Measurements from ENCODE around the gene CEP76. TPM values are rescaled to one million over a fixed set of nuclear protein-coding genes. Genes with fewer than 3 reads are reported as not detected.
A peak's percentile ranks its signal among the peaks of the same experiment; 100 is the strongest.
"Not testable (repeated sequence)": the region's sequence is repeated elsewhere in the genome, so short reads cannot be mapped to it uniquely, and the experiment has no call there.

The CEP76 gene
- total RNA-seq, 1 donor from 2014 or later = 3.7 TPM

DNA sequence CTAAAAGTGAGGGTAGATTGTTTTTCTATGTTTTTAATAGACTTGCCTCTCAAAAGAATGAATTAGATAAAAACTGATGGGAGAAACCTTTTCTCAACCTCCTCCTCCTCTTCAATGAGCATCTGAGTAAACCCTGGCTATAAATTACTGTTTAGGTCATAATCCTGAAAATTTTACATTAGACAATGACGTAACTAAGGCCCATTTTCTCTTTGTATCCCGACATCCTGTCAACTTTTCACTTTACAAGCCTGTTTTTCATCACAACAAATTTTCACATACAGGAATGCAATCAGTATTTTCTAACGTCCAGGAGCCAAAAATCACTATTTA is 46.0 kb downstream of the CEP76 start:
- intact Hi-C loops (cut with micrococcal nuclease) = loop anchor here (10.0 kb wide), 1 partner anchor 122 kb away; no protein-coding TSS in a partner anchor
- DNase-seq (no peak), ATAC-seq (no peak)

DNA sequence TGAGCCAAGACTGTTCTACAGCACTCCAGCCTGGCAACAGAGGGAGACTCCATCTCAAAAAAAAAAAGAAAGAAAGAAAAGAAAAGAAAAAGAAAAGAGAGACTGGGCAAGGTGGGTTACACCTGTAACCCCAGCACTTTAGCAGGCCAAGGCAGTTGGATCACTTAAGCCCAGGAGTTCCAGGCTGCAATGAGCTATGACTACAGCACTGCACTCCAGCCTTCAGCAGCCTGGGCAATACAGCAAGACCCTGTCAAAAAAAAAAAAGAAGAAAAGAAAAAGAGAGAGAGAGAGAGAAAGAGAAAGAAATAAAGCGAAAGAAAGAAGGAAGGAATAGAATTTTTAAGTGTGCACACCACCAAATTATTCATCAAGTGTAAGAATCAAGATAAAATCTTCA is 47.6 kb downstream of the CEP76 start:
- intact Hi-C loops (cut with micrococcal nuclease) = loop anchor here (10.0 kb wide), 1 partner anchor 120 kb away; no protein-coding TSS in a partner anchor
- DNase-seq (no peak), ATAC-seq (no peak)

DNA sequence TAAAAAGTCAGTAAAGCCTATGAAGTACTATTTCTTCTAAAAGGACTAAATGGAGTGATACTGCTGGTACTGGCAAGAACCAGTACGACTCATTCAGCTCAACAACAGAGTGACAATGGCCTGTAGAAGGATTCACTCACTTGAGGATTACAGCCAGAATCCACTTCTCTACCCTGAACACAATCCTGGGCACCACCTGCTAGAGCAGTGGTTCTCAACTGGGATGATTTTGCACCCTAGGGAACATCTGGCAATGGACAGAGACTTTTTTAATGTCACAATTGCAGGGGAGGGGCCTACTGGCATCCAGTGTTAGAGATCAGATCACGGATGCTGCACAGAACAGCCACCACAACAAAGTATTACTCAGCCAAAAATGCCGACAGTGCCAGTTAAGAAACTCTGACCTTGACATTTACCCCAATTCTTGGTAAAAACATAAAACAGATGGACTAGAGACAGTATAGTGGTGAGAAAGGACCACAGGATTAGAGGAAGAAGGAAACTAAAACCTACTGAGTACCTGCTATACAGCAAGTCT is 49.6 kb downstream of the CEP76 start:
- intact Hi-C loops (cut with micrococcal nuclease) = loop anchor here (10.0 kb wide), 1 partner anchor 118 kb away; no protein-coding TSS in a partner anchor
- ATAC-seq = no peak
- no peak for DNase-seq

DNA sequence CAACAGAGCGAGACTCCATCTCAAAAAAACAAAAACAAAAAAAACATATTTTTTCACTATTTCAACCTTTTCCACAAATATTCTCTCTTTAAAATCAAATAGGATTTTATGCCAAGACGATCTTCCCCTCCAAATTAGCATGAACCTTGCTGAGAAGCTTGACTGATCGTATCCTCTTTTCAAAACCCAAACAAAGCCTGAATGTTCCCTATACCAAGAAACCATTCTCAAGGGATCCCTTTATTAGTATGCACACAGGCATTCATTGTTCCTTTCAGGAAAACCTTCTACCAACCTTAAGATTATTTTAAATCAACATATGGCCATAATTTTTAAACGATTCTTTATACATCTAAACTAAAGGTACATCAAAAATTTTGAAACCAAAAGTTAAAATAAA is 50.9 kb downstream of the CEP76 start:
- DNase-seq = no peak
- no peak for ATAC-seq
- intact Hi-C loops (cut with micrococcal nuclease) = loop anchor here (10.0 kb wide), 1 partner anchor 117 kb away; no protein-coding TSS in a partner anchor

DNA sequence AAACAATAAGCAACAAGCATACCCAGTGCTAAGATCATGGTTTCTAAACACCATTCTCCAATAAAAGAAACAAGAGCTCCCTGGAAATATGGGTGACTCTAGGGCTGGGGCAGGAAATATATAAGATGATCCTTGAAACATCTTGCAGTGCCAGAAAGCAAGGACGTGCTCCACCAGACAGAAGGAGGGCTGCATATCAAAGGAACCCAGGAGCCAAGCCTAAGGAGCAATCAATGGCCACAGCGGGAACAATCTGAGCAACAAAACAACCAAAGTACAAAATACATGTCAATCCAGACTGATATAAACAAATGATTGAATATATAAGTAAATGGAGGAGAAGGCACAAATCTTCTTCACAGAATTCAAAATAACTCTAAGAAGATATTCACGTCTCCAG is 54.8 kb downstream of the CEP76 start:
- ATAC-seq (no peak), DNase-seq (no peak)
- intact Hi-C loops (cut with micrococcal nuclease) = loop anchor here (5.0 kb wide), 1 partner anchor 95 kb away; no protein-coding TSS in a partner anchor

DNA sequence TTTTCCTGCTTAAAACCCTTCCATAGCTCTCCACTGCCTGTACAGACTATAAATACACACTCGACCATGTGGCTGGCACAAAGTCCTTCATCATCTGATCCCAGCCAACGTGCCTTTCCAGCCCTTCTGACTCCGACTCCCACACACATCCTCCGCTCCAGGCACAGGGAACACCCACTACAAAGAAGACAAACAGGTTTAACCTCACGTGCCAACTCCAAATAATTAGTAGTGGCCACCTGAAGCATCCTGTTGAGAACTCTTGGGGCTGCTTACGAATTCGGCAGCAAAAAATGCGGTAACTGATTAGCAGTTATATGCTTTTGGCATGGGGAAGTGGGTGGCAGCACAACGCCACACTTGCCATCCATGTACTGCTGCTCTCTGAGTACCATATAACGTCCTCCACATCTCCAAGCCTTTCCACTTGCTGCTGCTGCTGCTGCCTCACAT is 56.7 kb downstream of the CEP76 start:
- intact Hi-C loops (cut with micrococcal nuclease) = loop anchor here (5.0 kb wide), 1 partner anchor 93 kb away; no protein-coding TSS in a partner anchor
- DNase-seq = peak; percentile 59
- peak; percentile 97 for ATAC-seq

DNA sequence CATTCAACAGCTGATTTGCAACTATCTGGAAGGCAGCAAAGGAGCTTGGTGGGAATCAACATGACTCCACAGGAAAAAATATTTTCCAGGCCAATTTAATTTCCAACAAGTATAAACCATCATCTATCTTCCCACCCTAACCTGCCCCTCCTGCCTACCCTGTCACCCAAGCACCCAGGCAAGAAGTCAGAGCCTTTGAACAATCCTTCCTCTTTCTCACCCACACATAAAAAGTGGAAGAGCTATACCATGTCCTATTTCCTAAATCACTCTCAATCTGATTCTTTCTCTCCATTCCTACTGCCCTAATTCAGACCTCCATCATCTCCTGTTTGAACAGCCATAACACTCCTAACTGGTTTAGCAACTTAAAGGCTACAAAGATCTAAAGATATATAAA is 57.3 kb downstream of the CEP76 start:
- ATAC-seq = no peak

DNA sequence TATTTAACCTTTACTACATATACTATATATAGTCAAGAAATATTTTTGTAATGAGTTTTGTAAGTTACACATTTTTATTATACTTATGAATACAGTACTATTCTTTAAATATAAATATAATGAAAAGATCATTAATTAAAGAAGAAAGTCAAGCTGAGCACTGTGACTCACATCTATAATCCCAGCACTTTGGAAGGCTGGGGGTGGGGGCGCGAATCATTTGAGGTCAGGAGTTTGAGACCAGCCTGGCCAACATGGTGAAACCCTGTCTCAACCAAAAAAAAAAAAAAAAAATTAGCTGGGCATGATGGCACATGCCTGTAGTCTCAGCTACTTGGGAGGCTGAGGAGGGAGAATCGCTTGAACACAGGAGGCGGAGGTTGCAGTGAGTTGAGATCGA is 58.8 kb downstream of the CEP76 start:
- ATAC-seq; DNase-seq; intact Hi-C loops (cut with micrococcal nuclease): not testable (repeated sequence)

More for the DNA sequence above, 57.3 kb downstream of the CEP76 start:
- no peak for DNase-seq
- intact Hi-C loops (cut with micrococcal nuclease) = loop anchor here (5.0 kb wide), 1 partner anchor 93 kb away; no protein-coding TSS in a partner anchor

DNA sequence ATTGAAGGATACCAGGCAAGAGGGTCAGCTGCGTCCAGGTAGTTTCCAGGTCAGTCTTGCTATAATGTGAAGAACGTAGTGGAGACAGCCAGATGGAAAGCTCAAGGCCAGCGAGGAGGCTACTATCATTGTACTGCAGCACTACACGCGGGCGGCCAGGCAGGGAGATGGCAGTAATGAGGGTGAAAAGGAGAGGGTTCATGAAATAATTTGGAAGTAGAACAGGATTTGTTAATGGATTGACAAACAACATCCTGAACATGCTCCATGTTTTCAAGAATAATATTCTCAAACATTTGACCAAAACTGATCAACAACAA is 61.7 kb downstream of the CEP76 start:
- ATAC-seq = peak; percentile 33
- intact Hi-C loops (cut with micrococcal nuclease) = no loop called here
- DNase-seq = peak; percentile 36

DNA sequence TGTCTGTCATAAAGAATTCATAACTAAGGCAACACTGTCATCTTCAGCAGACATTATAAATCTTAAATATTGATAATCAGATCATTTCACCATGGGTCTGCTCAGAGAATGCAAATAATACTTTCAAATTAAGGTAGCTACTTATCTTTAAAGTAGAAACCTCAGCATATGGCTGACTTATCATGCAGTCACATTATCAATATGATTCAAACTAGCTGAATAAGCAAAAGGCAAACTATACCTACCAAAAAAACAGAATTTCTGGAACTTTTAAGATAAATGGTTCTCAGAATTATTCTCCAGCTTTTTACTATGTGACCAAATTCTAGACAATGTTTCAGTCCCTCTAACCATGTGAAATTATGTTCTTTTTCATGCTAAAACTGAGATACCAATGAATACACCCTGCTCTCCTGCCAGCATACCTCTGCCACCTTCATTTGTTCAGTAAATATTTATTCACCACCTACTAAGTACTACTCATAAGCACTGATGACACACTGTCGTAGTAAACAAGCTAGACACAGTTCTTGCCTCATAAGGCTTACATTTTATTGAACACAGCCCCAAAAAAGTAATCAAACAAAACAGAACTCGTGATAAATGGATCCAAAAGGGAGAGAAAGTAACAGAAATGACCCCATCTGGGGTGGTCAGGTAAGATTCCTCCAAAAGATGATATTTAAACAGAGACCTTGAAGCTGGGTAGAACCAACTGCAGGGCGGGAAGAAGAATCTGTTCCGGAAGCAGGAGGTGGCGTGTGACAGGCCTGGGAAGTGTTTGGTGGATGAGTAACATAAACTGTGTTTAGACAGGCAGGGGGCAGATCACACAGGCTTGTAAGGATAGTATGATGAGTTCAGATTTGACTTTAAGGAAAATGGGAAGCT is 62.3 kb downstream of the CEP76 start:
- peak; percentile 80 for ATAC-seq
- intact Hi-C loops (cut with micrococcal nuclease) = no loop called here
- DNase-seq = peak; percentile 42

DNA sequence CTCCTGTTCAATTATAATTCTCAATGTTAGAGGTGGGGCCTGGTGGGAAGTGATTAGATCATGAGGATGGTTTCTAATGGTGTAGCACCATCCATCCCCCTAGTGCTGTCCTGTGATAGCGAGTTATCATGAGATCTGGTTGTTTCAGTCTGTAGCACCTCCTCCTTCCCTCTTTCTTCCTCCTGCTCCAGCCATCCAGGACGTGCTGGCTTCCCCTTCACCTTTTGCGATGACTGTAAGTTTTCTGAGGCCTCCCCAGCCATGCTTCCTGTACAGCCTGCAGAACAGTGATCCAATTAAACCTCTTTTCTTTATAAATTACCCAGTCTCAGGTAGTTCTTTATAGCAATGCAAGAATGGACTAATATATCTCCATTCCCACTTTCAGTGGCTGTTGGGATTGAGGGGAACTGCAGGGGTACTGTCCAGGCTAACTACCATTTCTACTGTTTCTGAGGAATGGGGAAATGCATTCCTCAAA is 63.8 kb downstream of the CEP76 start:
- ATAC-seq = no peak

DNA sequence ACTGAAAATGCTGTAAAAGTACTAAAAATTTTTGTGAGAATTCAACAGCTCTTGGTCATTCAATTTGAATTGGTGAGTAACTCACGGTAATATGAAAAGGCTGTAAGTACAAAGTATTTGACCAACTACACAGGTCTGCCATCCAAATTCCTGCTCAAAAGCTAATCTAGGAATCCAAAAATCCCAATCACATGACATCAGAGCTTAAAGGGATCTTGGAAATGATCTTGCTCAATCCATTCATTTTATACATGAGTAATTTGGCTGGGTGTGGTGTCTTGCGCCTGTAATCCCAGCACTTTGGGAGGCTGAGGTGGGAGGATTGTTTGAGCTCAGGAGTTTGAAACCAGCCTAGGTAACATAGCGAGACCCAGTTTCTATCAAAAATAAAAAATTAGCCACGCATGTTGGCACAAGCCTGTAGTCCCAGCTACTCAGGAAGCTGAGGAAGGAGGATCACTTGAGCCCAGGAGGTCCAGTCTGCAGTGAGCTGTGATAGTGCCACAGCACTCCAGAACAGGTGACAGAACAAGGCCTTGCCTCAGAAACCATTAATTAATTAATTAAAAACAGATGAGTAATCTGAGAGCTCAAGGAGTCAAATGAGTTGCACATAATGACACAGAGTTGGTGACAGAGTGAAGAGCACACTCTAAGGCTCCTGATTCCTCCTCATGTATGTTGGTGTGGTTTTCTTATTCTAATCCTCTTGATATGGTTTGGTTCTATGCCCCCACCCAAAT is 64.5 kb downstream of the CEP76 start:
- intact Hi-C loops (cut with micrococcal nuclease) = no loop called here
- ATAC-seq = no peak
- no peak for DNase-seq

More for the DNA sequence above, 63.8 kb downstream of the CEP76 start:
- DNase-seq = no peak
- intact Hi-C loops (cut with micrococcal nuclease) = no loop called here

DNA sequence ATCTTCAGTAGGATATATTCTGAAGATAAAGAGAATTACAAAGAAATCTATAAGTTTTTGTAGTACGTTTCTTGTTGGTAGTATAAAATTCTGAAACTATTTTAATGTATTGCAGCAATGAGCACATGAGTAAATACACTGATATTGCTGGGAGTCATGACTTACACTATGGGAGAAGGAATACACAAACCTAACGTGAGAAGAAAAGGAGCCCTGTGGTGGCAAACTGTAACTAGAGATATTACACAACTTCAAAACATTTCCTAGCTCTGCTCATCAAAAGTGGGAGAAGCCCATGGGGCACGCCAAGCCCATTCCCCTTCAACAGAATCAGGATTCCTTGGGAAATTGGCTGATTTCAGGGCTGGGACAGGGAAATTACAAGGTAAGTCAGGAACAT is 65.1 kb downstream of the CEP76 start:
- intact Hi-C loops (cut with micrococcal nuclease) = no loop called here
- ATAC-seq = no peak

DNA sequence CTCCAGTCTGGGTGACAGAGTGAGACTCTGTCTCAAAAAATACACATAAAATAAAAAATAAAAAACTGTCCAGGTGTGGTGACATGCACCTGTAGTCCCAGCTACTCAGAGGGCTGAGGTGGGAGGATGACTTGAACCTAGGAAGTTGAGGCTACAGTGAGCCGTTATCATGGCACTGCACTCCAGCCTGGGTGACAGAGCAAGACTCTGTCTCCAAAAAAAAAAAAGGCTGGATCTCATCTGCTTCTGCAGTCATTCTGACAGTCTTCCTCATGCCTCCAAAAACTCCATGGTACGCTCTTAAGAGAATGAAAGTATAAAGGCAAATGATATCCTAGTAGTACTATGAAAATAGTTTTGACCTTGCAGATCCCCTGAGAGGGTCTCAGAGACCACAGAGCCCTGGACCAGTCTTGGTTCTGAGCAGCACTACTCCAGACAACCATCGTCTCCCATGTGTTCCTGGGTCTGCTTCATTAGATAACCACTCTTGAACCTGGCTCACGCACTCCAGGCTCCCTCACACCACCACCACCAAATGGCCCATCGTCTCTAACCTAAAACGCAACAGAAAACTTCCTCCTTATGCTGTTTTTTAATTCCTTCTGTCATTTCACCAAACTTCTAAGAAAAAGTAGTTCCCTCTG is 70.6 kb downstream of the CEP76 start:
- no peak for ATAC-seq
- intact Hi-C loops (cut with micrococcal nuclease) = no loop called here

More for the DNA sequence above, 65.1 kb downstream of the CEP76 start:
- no peak for DNase-seq

DNA sequence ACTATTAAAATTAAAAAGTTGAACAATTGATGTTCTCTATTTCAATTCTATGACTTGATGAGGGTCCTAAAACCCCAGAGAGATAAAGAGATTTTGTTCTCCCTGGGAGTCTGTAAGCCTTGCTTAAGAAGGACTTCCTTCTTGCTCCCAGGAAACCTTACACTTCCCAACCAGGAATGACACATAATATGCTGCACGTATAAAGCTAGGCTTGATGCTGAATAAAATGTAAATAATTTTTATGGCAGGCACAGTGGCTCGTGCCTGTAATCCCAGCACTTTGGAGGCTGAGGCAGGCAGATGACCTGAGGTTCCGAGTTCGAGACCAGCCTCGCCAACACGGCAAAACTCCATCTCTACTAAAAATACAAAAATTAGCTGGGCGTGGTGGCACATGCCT is 72.4 kb downstream of the CEP76 start:
- intact Hi-C loops (cut with micrococcal nuclease) = no loop called here
- no peak for ATAC-seq

More for the DNA sequence above, 70.6 kb downstream of the CEP76 start:
- no peak for DNase-seq

DNA sequence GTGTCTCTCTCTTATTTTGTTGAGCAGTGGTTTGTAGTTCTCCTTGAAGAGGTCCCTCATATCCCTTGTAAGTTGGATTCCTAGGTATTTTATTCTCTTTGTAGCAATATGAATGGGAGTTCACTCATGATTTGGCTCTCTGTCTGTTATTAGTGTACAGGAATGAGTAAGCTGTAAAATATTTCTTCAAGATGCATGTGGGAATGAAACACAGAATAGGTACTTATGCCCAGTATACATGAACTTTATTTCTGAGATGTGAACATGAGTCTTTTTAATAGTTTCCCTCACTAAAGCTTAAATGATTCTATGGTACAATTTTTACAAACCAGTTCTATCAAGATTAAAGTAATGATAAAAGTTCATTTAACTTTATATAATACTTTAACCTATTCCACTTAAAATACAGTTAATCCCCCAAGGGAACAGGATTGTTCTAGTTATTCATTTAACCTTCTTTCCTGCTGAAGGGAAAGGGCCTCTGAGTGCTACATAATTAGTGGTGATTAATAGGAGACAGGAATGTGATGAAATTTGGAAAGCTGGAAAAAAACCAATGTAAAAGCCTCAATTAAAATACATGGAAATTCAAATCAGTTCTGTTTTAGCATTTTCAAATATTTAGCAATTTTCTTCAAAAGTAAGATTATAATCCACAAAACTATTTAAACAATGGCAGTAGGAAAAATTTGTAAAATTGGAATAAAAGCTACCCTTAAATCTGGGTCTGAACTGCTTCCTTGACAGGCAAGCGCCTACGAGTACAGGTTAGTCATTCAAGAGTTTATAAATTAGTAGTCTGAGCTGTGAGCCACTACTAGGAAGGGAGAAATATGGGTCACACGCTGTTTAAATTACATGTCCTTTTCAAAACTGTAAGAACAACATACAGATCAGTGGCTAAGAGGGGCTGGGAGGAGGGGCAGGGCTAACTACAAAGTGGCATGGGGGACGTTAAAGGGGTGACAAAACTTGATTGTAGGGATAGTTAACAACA is 73.5 kb downstream of the CEP76 start:
- no peak for ATAC-seq
- no peak for DNase-seq
- intact Hi-C loops (cut with micrococcal nuclease) = no loop called here

More for the DNA sequence above, 72.4 kb downstream of the CEP76 start:
- no peak for DNase-seq

DNA sequence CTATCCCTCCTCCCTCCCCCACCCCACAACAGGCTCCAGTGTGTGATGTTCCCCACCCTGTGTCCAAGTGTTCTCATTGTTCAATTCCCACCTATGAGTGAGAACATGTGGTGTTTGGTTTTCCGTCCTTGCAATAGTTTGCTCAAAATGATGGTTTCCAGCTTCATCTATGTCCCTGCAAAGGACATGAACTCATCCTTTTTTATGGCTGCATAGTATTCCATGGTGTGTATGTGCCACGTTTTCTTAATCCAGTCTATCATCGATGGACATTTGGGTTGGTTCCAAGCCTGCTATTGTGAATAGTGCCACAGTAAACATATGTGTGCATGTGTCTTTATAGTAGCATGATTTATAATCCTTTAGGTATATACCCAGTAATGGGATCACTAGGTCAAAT is 75.3 kb downstream of the CEP76 start:
- intact Hi-C loops (cut with micrococcal nuclease) = not testable (repeated sequence)

DNA sequence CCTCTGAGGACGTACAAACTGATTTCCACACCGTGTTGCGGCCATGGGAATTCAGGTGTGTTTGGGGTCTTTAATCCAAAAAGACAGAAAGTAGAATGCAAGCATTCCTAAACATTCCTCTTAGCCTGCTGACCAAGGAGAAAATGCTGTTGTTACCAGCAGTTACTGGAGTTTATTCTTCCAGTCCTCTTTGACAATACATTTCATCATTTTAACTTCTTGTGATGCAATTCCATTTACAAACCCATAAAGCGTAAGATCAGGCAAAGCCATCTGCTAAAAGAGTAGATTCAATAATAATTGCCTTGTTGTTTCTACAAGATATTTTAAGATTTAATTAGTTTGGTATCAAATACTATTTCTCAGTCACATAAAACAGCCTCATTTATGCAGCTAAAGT is 77.3 kb downstream of the CEP76 start:
- DNase-seq (no peak), ATAC-seq (no peak)
- intact Hi-C loops (cut with micrococcal nuclease) = no loop called here

More for the DNA sequence above, 75.3 kb downstream of the CEP76 start:
- not testable (repeated sequence) for ATAC-seq, DNase-seq

Data from left ventricle myocardium superior (tissue), 1 donor.